NCI-H460 (cell line): ENCODE measurements around the gene IGHMBP2. TPM values are rescaled to one million over a fixed set of nuclear protein-coding genes. Genes with fewer than 3 reads are reported as not detected.
"Not testable (repeated sequence)": the region's sequence is repeated elsewhere in the genome, so short reads cannot be mapped to it uniquely, and the experiment has no call there.

Experiments
- DNase-seq: peaks from one replicate; pipeline ENCODE4 v3.0.0-alpha.2; 2016; ENCODE audit warnings: low read depth; ENCODE audit errors: extremely low read depth
- total RNA-seq: library from RNA; depleted of rRNA; stranded (reverse); fragments of >200 nt; shearing (Covaris generic); gene quantifications from 2 replicates; pipeline ENCODE4 v1.2.3, GENCODE V29; 2014

IGHMBP2 gene
- total RNA-seq, 1 experiment from 2014 or later, result 8.3 TPM

DNA sequence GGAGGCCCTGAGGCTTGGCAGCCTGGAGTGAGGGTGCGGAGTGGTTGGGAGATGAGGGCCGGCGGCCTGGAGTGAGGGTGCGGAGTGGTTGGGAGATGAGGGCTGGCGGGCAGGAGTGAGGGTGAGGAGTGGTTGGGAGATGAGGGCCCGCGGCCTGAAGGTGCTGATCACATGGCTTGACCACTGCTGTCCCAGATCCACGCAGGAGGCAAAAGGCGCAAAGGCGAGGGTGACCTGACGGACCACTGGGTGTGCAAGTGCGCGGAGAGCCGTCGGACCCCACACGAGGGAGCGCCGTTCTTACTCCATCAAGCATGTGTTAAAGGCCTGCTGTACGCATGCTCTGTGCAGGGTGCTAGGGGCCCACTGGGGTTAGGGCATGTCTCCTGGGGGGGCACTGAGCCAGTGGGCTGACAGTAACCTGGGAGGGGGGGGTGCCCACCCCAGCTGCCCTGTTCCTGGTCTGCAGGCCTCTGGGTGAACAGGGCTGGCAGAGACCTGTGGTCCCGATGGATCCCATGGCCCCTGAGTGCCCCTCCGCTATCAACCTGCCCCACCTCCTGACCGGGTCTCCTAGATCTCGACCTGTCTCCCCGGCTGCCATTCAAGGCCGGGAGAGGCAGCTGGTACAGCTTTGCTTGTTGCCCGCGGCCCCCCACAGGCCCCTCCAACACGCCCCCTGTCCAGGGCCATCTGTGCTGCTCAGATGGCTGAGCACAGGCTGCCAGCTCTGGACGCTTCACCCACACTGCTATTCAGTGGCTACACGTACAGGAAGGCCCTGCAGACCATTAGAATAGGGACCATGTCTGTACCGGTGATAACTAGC, 56.0 kb downstream of the IGHMBP2 start:
- no peak for DNase-seq

- DNase-seq, result no peak
Observed at GRCh38 chr11:68960294-68961071, 56.8 kb downstream of the IGHMBP2 start.

- no peak for DNase-seq
Observed at GRCh38 chr11:68961245-68961644, 57.6 kb downstream of the IGHMBP2 start.

DNA sequence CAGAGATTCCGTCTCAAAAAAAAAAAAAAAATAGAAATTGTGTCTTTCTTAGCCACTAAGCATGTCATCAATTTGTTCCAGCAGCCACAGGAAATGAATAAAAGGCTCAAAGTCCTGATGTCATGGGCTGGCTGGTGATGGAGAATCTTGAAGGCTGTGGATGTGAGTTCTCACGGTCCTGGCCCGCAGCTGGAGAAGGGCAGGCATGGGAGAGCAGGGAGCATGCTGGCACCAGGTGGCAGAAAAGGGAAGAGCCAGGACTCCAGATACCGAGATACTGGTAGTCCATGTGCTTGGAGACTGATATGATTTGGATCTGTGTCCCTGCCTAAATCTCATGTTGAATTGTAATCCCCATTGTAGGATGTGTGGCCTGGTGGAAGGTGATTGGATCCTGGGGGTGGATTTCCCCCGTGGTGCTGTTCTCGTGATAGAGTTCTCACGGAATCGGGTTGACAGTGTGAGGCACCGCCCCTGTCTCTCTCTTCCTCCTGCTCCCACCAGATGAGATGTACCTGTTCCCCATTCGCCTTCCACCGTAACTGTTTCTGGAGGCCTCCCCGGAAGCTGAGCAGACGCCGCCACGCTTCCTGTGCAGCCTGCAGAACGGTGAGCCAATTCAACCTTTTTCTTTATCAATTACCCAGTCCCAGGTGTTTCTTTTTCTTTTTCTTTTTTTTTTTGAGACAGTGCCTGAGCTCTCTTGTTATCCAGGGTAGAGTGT, 59.0 kb downstream of the IGHMBP2 start:
- DNase-seq, result no peak

GRCh38 chr11:68963779-68964178, 60.1 kb downstream of the IGHMBP2 start:
- no peak for DNase-seq

GRCh38 chr11:68965901-68966853, 62.5 kb downstream of the IGHMBP2 start:
- DNase-seq, result no peak

GRCh38 chr11:68966894-68967780, 63.4 kb downstream of the IGHMBP2 start:
- DNase-seq, result no peak

DNA sequence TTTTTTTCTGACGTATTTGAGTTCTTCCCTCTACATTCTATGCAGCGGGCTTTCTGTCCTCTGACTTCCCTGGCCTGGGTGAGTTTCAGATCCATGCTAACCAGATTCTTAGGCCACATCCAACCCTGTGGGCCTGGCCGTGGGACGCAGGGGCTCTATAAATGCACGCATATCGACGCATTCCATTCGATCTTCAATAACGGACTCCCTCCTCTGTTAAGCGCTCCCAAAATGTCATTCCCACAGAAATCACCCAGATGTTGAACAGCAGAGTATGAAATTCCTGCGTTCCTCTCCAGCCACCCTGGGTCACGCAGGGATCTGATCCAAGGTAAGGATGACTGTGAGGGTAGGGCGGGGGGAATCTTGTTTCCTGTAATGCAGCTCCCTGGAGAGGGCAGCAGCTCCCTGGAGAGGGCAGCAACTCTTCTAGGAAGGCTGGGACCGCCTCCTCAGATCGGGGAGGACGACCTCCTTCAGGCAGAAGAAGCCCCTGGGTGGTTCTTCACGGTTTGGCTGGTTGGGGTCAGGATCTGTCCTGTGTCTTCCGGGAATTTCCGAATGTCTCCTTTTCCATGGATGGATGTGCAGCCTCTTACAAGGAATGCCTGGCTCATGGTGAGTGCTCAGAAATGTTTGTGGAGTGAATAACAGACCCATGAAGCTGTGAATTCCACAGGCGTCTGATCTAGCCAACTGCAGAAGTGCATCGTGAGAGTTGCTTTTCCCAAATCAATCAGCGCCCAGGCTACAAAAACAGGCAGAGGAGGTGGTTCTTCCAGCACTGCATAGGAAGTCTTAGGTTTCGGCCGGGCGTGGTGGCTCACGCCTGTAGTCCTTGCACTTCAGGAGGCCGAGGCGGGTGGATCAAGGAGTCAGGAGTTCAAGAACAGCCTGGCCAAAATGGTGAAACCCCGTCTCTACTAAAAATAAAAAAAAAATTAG, 64.9 kb downstream of the IGHMBP2 start:
- no peak for DNase-seq

- DNase-seq, result no peak
Observed at GRCh38 chr11:68969386-68969785, 65.7 kb downstream of the IGHMBP2 start.

DNA sequence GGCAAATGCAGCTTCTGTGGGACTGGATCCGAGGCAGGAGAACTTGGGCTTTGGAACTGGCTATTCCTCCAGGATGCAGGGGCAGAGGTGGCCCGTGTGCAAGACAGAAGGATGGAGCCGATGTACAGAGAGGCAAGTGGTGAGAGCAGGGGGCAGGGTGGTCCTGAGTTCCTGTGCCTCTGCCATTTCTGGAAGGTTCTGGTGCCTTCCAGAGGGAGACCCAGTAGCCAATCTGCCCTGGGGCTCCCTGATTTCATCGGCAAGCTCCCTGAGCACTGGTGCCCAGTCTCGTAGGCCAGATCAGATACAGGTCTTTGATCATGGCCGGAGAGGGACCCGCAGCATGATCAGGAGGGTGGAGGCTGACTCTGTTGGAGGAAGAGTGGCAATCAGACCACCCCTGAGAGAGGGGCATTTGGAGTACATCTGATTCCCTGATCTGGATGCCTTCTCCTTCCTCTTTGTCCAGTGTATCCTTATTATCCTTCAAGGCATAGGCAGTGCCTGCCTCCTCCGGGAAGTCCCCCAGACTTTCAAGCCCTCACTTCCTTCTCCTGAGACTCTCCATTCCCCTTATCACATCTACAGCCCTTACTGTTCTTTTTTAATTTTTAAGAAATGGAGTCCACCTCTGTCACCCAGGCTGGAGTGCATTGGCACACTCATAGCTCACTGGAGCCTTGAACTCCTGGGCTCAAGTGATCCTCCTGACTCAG, 67.4 kb downstream of the IGHMBP2 start:
- no peak for DNase-seq

DNA sequence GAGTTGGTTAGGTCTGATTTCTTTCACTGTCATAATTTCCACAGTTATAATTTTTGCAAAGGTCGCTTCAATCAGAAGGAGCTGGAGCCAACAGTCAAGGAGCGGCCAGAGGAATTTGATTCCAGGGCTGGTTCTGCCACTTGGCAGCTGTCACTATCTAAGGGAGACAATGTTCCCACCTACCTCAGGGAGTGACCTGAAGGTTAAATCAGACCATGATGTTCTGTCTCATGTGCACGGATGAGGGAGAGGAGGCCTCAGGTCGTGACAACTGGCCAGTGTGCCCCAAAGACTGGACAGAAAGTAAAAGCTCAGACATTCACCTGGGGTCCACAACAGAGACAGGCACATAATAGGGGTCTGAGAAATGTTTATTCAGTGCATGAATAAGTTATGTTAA, 69.5 kb downstream of the IGHMBP2 start:
- no peak for DNase-seq

DNA sequence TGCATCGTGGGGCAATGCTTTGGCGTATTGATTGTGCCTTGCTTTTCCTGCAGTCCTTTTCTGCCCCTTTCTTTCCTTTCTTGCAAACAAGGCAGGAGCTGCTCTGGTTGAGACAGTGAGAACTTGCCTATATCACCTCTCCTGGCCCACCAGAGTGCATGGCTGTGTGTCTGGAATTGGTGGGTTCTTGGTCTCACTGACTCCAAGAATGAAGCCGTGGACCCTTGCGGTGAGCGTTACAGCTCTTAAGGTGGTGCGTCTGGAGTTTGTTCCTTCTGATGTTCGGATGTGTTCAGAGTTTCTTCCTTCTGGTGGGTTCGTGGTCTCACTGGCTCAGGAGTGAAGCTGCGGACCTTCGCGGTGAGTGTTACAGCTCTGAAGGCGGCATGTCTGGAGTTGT, 70.0 kb downstream of the IGHMBP2 start:
- not testable (repeated sequence) for DNase-seq

GRCh38 chr11:68974421-68975194, 70.9 kb downstream of the IGHMBP2 start:
- peak; percentile 20 for DNase-seq

GRCh38 chr11:68976095-68976494, 72.4 kb downstream of the IGHMBP2 start:
- DNase-seq, result no peak

GRCh38 chr11:68976563-68976962, 72.9 kb downstream of the IGHMBP2 start:
- DNase-seq, result no peak

GRCh38 chr11:68977781-68978625, 74.3 kb downstream of the IGHMBP2 start:
- DNase-seq, result no peak
